ENCODE results near the gene HES5. TPM values are rescaled to one million over a fixed set of nuclear protein-coding genes. Genes with fewer than 3 reads are reported as not detected.
"Not testable (repeated sequence)": the region's sequence is repeated elsewhere in the genome, so short reads cannot be mapped to it uniquely, and the experiment has no call there.

Gene HES5, protein sequence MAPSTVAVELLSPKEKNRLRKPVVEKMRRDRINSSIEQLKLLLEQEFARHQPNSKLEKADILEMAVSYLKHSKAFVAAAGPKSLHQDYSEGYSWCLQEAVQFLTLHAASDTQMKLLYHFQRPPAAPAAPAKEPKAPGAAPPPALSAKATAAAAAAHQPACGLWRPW
- polyA plus RNA-seq: 1 to 10 TPM in 1 of 2 donors, under 1 TPM in 1; 0.71 to 1.5 TPM

DNA sequence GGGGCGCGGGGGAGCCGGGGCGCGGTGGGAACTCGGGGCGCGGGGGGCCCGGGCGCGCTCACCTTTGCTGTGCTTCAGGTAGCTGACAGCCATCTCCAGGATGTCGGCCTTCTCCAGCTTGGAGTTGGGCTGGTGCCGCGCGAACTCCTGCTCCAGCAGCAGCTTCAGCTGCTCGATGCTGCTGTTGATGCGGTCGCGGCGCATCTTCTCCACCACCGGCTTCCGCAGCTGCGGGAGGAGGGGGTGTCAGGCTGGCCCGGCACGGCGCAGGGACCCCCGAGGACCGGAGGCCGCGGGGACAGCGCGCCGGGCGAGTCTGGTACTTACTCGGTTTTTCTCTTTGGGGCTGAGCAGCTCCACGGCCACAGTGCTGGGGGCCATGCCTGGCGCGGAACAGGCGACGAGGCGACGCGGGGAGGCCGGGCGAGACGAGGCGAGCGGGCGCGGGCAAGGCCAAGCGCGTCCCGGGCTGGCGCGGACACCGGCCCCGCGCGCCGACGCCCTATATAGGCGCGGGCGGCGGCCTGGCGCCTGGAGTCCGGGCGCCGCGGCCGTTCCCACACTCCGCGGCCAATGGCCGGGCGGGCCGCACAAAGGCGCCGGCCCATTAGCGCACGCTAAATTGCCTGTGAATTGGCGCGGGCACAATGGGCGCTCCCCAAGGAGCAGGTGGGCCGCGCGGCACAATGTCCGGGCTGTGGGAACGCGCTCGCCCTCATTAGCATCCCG lies at the start of gene HES5:
HES5 (minus strand) TSS at position 480 of the 729 bp plus-strand sequence; CDS start at position 381, 99 bp downstream.
- no peaks in the 10 kb centered on the region for H3K9me3 ChIP-seq (ENCODE audit: control insufficient read depth in 2 of 2, insufficient read depth in 1 of 2, low read depth in 1 of 2, low read length in 1 of 2)
- peak within 1 kb of the TSS; percentile 50 to 65 for H3K27ac ChIP-seq (ENCODE audit: low read depth in 2 of 2, low read length in 1 of 2)
- no peaks in the 10 kb centered on the region for H3K27me3 ChIP-seq (ENCODE audit: control insufficient read depth in 1 of 2, insufficient read depth in 2 of 2, low read length in 2 of 2)
- WGBS, 2 donors: 1% methylated on average over 71 to 91 of the region's 91 CpGs
- no peaks in the 10 kb centered on the region for H3K36me3 ChIP-seq (ENCODE audit: control insufficient read depth in 2 of 2, insufficient read depth in 2 of 2, low read length in 1 of 2)
- peaks cover 33 to 60% of the 10 kb centered on the region in 2 donors for H3K4me1 ChIP-seq (ENCODE audit: control insufficient read depth in 2 of 2, insufficient read depth in 2 of 2, low read length in 1 of 2)
- H3K4me3 ChIP-seq (ENCODE audit: low read depth in 1 of 2, low read length in 2 of 2): peak within 1 kb of the TSS; percentile 44 to 45

DNA sequence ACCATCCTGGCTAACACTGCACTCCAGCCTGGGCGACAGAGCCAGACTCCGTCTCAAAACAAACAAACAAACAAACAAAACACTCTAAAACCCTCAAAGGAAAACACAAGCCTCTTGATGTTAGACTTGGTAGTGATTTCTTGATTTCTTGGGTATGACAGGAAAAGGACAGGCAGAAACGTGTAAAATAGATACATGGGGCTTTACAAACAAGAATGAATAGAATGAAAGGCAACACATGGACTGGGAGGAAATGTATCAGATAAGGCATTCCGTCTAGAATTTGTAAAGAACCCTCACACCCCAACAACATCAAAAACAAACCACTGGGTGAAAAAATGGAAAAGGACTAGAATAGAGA lies 48.7 kb upstream of the HES5 start:
- Histone ChIP-seq H3K27me3 (ENCODE audit: control insufficient read depth in 1 of 2, insufficient read depth in 2 of 2, low read length in 2 of 2) (no peaks in the 10 kb centered on the region), H3K36me3 (ENCODE audit: control insufficient read depth in 2 of 2, insufficient read depth in 2 of 2, low read length in 1 of 2) (no peaks in the 10 kb centered on the region), H3K27ac (ENCODE audit: low read depth in 2 of 2, low read length in 1 of 2) (peak overlapping the region; percentile 34 to 78), H3K9me3 (ENCODE audit: control insufficient read depth in 2 of 2, insufficient read depth in 1 of 2, low read depth in 1 of 2, low read length in 1 of 2) (no peaks in the 10 kb centered on the region), H3K4me1 (ENCODE audit: control insufficient read depth in 2 of 2, insufficient read depth in 2 of 2, low read length in 1 of 2) (peaks cover 0 to 7% of the 10 kb centered on the region in 2 donors), H3K4me3 (ENCODE audit: low read depth in 1 of 2, low read length in 2 of 2) (no peak overlapping the region)
- WGBS, 2 donors: 44 to 51% methylated on average over 4 of the region's 4 CpGs

- not testable (repeated sequence) for H3K9me3 ChIP-seq (ENCODE audit: control insufficient read depth in 2 of 2, insufficient read depth in 1 of 2, low read depth in 1 of 2, low read length in 1 of 2); H3K36me3 ChIP-seq (ENCODE audit: control insufficient read depth in 2 of 2, insufficient read depth in 2 of 2, low read length in 1 of 2); H3K27me3 ChIP-seq (ENCODE audit: control insufficient read depth in 1 of 2, insufficient read depth in 2 of 2, low read length in 2 of 2); H3K4me3 ChIP-seq (ENCODE audit: low read depth in 1 of 2, low read length in 2 of 2); H3K4me1 ChIP-seq (ENCODE audit: control insufficient read depth in 2 of 2, insufficient read depth in 2 of 2, low read length in 1 of 2)
- WGBS, 2 donors: 62 to 66% methylated on average over 18 to 21 of the region's 23 CpGs
- peak overlapping the region; percentile 73 to 78 for H3K27ac ChIP-seq (ENCODE audit: low read depth in 2 of 2, low read length in 1 of 2)
Observed at GRCh38 chr1:2577565-2578075, 47.6 kb upstream of the HES5 start.

GRCh38 chr1:2575801-2576663 lies 46.0 kb upstream of the HES5 start:
- no peak overlapping the region for H3K4me3 ChIP-seq (ENCODE audit: low read depth in 1 of 2, low read length in 2 of 2)
- peaks cover 0 to 6% of the 10 kb centered on the region in 2 donors for H3K4me1 ChIP-seq (ENCODE audit: control insufficient read depth in 2 of 2, insufficient read depth in 2 of 2, low read length in 1 of 2)
- H3K36me3 ChIP-seq (ENCODE audit: control insufficient read depth in 2 of 2, insufficient read depth in 2 of 2, low read length in 1 of 2): no peaks in the 10 kb centered on the region
- WGBS, 2 donors: 67 to 74% methylated on average over 20 to 23 of the region's 23 CpGs
- H3K27me3 ChIP-seq (ENCODE audit: control insufficient read depth in 1 of 2, insufficient read depth in 2 of 2, low read length in 2 of 2): no peaks in the 10 kb centered on the region
- peak overlapping the region; percentile 4 to 37 for H3K27ac ChIP-seq (ENCODE audit: low read depth in 2 of 2, low read length in 1 of 2)
- H3K9me3 ChIP-seq (ENCODE audit: control insufficient read depth in 2 of 2, insufficient read depth in 1 of 2, low read depth in 1 of 2, low read length in 1 of 2): peaks cover 0 to 3% of the 10 kb centered on the region in 2 donors

- Histone ChIP-seq H3K4me3 (ENCODE audit: low read depth in 1 of 2, low read length in 2 of 2) (no peak overlapping the region), H3K4me1 (ENCODE audit: control insufficient read depth in 2 of 2, insufficient read depth in 2 of 2, low read length in 1 of 2) (peaks cover 0 to 6% of the 10 kb centered on the region in 2 donors), H3K9me3 (ENCODE audit: control insufficient read depth in 2 of 2, insufficient read depth in 1 of 2, low read depth in 1 of 2, low read length in 1 of 2) (peaks cover 0 to 3% of the 10 kb centered on the region in 2 donors), H3K27ac (ENCODE audit: low read depth in 2 of 2, low read length in 1 of 2) (no peak overlapping the region), H3K36me3 (ENCODE audit: control insufficient read depth in 2 of 2, insufficient read depth in 2 of 2, low read length in 1 of 2) (no peaks in the 10 kb centered on the region), H3K27me3 (ENCODE audit: control insufficient read depth in 1 of 2, insufficient read depth in 2 of 2, low read length in 2 of 2) (no peaks in the 10 kb centered on the region)
- 81 to 86% methylated on average over 9 of the region's 9 CpGs for WGBS, 2 donors
Observed at GRCh38 chr1:2574350-2574749, 44.3 kb upstream of the HES5 start.

DNA sequence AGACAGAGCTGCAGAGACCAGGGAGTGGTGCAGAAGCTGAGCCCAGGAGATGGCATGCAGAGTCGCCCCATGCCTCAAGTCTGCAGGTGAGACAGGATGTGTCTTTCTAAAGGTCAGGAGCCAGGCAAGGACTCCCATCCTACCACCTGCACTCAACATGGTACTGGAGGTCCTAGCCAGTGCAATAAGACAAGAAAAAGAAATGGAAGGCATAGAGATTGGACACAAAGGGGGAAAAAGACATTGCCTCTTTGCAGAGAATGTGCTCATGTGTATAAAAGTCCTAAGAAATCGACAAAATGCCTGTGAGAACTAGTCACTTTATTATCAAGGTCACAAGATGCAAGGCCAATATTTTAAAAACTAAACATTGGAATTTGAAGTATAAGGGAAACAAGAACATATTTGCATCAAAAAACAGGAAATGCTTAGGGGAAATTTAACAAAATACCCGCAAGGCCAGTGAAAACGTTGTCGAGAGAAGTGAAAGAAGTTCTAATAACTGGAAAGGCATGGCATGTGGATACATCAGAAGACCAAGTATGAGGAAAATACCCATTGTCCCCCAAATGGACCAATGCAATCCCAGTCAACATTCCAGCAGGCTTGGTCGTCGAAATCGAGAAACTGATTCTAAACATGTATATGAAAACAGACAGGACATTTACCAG lies 43.3 kb upstream of the HES5 start:
- H3K27me3 ChIP-seq (ENCODE audit: control insufficient read depth in 1 of 2, insufficient read depth in 2 of 2, low read length in 2 of 2): no peaks in the 10 kb centered on the region
- H3K36me3 ChIP-seq (ENCODE audit: control insufficient read depth in 2 of 2, insufficient read depth in 2 of 2, low read length in 1 of 2): no peaks in the 10 kb centered on the region
- H3K4me1 ChIP-seq (ENCODE audit: control insufficient read depth in 2 of 2, insufficient read depth in 2 of 2, low read length in 1 of 2): peaks cover 0 to 6% of the 10 kb centered on the region in 2 donors
- WGBS, 2 donors: 85 to 88% methylated on average over 8 of the region's 8 CpGs
- H3K9me3 ChIP-seq (ENCODE audit: control insufficient read depth in 2 of 2, insufficient read depth in 1 of 2, low read depth in 1 of 2, low read length in 1 of 2): peaks cover 0 to 3% of the 10 kb centered on the region in 2 donors
- no peak overlapping the region for H3K27ac ChIP-seq (ENCODE audit: low read depth in 2 of 2, low read length in 1 of 2)
- H3K4me3 ChIP-seq (ENCODE audit: low read depth in 1 of 2, low read length in 2 of 2): no peak overlapping the region

- Histone ChIP-seq H3K27me3 (ENCODE audit: control insufficient read depth in 1 of 2, insufficient read depth in 2 of 2, low read length in 2 of 2) (no peaks in the 10 kb centered on the region), H3K36me3 (ENCODE audit: control insufficient read depth in 2 of 2, insufficient read depth in 2 of 2, low read length in 1 of 2) (no peaks in the 10 kb centered on the region), H3K4me1 (ENCODE audit: control insufficient read depth in 2 of 2, insufficient read depth in 2 of 2, low read length in 1 of 2) (no peaks in the 10 kb centered on the region), H3K9me3 (ENCODE audit: control insufficient read depth in 2 of 2, insufficient read depth in 1 of 2, low read depth in 1 of 2, low read length in 1 of 2) (peaks cover 0 to 3% of the 10 kb centered on the region in 2 donors), H3K4me3 (ENCODE audit: low read depth in 1 of 2, low read length in 2 of 2) (no peak overlapping the region), H3K27ac (ENCODE audit: low read depth in 2 of 2, low read length in 1 of 2) (no peak overlapping the region)
- WGBS, 2 donors: 87 to 90% methylated on average over 9 of the region's 9 CpGs
Observed at GRCh38 chr1:2571348-2571747, 41.3 kb upstream of the HES5 start.

- Histone ChIP-seq H3K27ac (ENCODE audit: low read depth in 2 of 2, low read length in 1 of 2) (no peak overlapping the region), H3K27me3 (ENCODE audit: control insufficient read depth in 1 of 2, insufficient read depth in 2 of 2, low read length in 2 of 2) (no peaks in the 10 kb centered on the region), H3K4me3 (ENCODE audit: low read depth in 1 of 2, low read length in 2 of 2) (no peak overlapping the region), H3K4me1 (ENCODE audit: control insufficient read depth in 2 of 2, insufficient read depth in 2 of 2, low read length in 1 of 2) (no peaks in the 10 kb centered on the region), H3K36me3 (ENCODE audit: control insufficient read depth in 2 of 2, insufficient read depth in 2 of 2, low read length in 1 of 2) (no peaks in the 10 kb centered on the region), H3K9me3 (ENCODE audit: control insufficient read depth in 2 of 2, insufficient read depth in 1 of 2, low read depth in 1 of 2, low read length in 1 of 2) (peaks cover 0 to 3% of the 10 kb centered on the region in 2 donors)
- WGBS, 2 donors: 81 to 85% methylated on average over 17 of the region's 17 CpGs
Observed at GRCh38 chr1:2570332-2570731, 40.3 kb upstream of the HES5 start.

GRCh38 chr1:2569703-2570102 lies 39.6 kb upstream of the HES5 start:
- H3K36me3 ChIP-seq (ENCODE audit: control insufficient read depth in 2 of 2, insufficient read depth in 2 of 2, low read length in 1 of 2); H3K9me3 ChIP-seq (ENCODE audit: control insufficient read depth in 2 of 2, insufficient read depth in 1 of 2, low read depth in 1 of 2, low read length in 1 of 2); H3K27me3 ChIP-seq (ENCODE audit: control insufficient read depth in 1 of 2, insufficient read depth in 2 of 2, low read length in 2 of 2); H3K4me3 ChIP-seq (ENCODE audit: low read depth in 1 of 2, low read length in 2 of 2); H3K27ac ChIP-seq (ENCODE audit: low read depth in 2 of 2, low read length in 1 of 2); H3K4me1 ChIP-seq (ENCODE audit: control insufficient read depth in 2 of 2, insufficient read depth in 2 of 2, low read length in 1 of 2): not testable (repeated sequence)
- 81 to 84% methylated on average over 13 of the region's 13 CpGs for WGBS, 2 donors
